Neural cell (in vitro differentiated cells): Measurements from ENCODE around the gene VWA7.

Experiments used
- CTCF ChIP-seq: fragments of 450-650 bp; IDR thresholded peaks from 2 replicates; pipeline ENCODE4 v1.5.1; 2014; ENCODE audit warnings: antibody characterized with exemption, mild to moderate bottlenecking, moderate library complexity; ENCODE audit not compliant: poor library complexity, severe bottlenecking
- TF ChIP-seq, protein P1 (sequence below): IDR thresholded peaks from 2 replicates; pipeline ENCODE4 v1.6.1; 2012; ENCODE audit warnings: borderline replicate concordance

- TF ChIP-seq CTCF = no peak
- TF ChIP-seq, protein P1, sequence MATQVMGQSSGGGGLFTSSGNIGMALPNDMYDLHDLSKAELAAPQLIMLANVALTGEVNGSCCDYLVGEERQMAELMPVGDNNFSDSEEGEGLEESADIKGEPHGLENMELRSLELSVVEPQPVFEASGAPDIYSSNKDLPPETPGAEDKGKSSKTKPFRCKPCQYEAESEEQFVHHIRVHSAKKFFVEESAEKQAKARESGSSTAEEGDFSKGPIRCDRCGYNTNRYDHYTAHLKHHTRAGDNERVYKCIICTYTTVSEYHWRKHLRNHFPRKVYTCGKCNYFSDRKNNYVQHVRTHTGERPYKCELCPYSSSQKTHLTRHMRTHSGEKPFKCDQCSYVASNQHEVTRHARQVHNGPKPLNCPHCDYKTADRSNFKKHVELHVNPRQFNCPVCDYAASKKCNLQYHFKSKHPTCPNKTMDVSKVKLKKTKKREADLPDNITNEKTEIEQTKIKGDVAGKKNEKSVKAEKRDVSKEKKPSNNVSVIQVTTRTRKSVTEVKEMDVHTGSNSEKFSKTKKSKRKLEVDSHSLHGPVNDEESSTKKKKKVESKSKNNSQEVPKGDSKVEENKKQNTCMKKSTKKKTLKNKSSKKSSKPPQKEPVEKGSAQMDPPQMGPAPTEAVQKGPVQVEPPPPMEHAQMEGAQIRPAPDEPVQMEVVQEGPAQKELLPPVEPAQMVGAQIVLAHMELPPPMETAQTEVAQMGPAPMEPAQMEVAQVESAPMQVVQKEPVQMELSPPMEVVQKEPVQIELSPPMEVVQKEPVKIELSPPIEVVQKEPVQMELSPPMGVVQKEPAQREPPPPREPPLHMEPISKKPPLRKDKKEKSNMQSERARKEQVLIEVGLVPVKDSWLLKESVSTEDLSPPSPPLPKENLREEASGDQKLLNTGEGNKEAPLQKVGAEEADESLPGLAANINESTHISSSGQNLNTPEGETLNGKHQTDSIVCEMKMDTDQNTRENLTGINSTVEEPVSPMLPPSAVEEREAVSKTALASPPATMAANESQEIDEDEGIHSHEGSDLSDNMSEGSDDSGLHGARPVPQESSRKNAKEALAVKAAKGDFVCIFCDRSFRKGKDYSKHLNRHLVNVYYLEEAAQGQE = no peak
Observed at GRCh38 chr6:31723980-31724691, 53.0 kb downstream of the VWA7 start.
